Stimulated activated CD8-positive, alpha-beta memory T cell treated with anti-CD3 and anti-CD28 coated beads, Interleukin-15, amount 100 ng/mL, for 48 hours (primary cell): ENCODE data around the gene DYNC1LI1.

Experiments
- DNase-seq, 2 donors: peaks; one replicate each; pipeline ENCODE4 v3.0.0-alpha.2; 2020; ENCODE audit warnings: low read depth in 2 of 2

The DYNC1LI1 gene

DNA sequence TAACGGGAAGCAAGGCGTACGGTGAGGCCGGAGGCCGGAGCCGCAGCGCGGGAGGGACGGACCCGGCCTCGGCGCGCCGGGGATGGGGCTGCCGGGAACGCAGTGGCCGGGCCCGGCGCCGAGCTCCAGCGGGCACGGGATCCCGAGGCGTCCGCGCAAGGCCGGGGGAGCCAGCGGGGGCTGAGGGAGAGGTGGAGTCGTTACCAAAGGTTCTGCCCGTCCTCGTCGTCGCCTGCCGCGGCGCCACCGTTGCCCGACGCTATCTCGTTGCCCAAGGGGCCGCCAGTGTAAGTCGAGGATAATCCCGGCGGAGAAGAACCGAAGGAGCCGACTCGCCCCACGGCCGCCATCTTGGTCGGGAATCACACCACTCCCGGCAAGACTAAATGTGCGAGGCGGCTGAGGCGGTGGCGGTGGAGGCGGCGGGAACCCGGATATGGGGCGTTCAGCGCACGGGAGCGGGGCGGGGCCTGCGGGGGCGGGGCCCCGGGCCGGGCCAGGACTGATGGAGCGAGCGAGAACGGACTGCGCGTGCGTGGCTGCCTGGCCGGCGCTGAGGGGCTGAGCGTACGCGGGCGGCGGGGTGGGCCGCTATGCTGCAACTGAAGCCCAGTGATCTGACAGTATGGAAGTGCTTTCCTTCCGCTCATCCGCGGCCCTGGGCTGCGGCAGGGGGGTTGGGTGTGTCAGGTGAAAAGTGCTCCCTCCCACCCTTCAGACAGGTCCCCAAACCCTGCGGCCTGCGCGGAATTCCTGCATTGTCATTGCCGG is at the start of gene DYNC1LI1:
DYNC1LI1 (minus strand) TSS at position 438 of the 771 bp plus-strand sequence; CDS start at position 350, 88 bp downstream.
- DNase-seq = peak; percentile 93 to 95

DNA sequence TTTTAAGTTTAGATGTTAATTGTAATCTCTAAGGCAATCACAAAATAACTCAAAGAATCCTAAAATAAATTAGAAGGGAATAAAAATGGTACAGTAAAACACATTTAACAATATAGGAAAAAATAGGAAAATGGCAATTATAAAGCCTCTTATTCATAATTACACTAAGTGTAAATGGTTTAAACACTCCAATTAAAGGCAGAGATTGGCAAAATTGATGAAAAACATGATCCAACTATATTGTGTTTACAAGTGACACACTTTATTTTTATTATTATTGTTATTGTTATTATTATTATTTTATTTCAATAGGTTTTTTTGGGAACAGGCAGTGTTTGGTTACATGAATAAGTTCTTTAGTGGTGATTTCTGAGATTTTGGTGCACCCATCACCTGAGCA is 48.7 kb upstream of the DYNC1LI1 start:
- no peak for DNase-seq

- no peak for DNase-seq
Observed at GRCh38 chr3:32616267-32616962, 45.8 kb upstream of the DYNC1LI1 start.

DNA sequence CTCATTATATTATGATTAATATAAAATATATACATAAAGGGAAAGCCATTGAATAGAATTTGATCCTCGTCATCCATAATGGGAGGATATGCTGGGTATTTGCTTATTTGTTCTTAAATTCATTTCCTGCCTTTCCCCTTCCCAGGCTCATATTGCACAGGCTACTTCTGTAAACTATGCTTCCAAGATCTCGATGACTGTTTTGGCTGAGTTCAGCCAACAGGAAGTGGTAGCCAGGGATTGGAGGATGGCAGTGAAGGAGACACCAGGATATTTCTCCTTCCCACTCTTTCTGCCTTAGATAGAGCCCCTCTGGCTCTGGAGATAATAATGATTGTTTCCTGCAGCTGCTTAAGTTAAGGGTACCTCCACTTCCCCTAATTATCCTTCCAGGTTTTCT is 44.3 kb upstream of the DYNC1LI1 start:
- DNase-seq = no peak

- DNase-seq = no peak
Observed at GRCh38 chr3:32613183-32613582, 42.5 kb upstream of the DYNC1LI1 start.

- DNase-seq = no peak
Observed at GRCh38 chr3:32612547-32612946, 41.9 kb upstream of the DYNC1LI1 start.

DNA sequence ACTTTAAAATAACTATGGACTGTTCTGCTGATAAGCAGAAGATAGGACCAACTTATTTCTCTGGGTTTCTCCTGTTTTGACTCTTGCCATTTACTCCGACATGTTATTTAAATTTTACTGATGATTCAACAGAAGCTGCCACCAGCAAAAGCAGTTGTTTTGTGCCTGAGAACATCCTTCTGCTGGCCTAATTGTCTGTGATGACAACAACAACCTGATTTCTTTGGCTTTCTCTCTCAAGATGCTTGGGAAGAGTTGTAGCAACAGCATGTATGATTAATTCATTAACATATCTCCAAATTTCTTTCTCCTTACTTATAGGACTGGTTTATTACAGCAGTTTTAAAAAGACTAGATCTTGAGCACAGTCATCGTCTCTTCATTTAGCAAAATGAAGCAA is 36.9 kb upstream of the DYNC1LI1 start:
- no peak for DNase-seq

DNA sequence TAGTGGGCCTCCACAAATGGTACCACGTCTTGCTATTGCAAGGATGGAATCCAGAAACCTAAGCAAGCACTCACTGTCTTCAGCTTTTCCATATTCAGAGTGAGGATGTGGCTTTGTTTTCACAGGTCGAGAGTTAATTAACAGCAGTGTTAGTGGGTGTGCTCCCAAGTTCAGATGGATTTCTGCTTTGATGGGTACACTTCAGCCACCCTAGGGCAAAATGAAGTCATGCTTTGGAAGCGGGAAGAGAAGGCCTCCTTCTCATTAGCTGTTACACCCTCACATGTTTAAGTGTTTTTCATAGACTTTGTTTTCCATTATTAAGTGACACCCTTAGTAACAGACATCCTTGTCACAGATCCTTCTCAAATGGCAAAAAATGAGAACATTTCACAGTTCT is 36.3 kb upstream of the DYNC1LI1 start:
- no peak for DNase-seq

DNA sequence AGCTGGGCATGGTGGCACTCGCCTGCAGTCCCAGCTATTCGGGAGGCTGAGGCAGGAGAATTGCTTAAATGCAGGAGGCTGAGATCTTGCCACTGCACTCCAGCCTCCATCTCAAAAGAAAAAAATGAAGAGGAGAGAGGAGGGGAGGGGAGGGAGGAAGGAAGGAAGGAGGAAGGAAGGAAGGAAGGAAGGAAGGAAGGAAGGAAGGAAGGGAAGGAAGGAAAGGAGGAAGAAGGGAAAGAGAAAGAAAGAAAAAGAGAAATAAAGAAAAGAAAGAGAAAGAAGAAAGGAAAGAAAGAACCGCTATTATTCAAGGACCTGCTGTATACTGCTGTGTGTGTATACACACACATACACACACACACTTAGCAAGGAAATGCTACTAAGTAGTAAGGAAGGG is 35.6 kb upstream of the DYNC1LI1 start:
- no peak for DNase-seq

- DNase-seq = no peak
Observed at GRCh38 chr3:32603064-32603463, 32.4 kb upstream of the DYNC1LI1 start.

GRCh38 chr3:32602206-32602605 is 31.5 kb upstream of the DYNC1LI1 start:
- DNase-seq = no peak

- no peak for DNase-seq
Observed at GRCh38 chr3:32601722-32602121, 31.1 kb upstream of the DYNC1LI1 start.

DNA sequence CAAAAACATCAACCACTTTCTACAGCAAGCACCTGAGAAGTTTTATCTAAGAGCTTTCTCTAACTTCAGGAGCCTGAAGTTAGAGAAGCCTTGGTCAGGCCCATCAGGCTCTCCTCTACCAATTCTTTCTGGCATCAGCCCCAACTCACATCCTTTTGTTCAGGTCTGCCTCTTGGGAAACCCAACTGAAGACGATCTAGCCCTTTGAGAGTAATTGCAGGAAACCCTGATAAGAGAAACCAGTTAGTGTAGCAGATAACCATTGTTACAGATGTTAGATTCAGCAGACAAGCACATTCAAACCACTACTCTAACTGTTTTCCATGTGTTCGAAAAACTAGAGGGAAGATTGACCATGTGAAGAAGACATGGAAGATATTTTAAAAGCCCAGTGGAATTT is 27.0 kb upstream of the DYNC1LI1 start:
- DNase-seq = no peak

DNA sequence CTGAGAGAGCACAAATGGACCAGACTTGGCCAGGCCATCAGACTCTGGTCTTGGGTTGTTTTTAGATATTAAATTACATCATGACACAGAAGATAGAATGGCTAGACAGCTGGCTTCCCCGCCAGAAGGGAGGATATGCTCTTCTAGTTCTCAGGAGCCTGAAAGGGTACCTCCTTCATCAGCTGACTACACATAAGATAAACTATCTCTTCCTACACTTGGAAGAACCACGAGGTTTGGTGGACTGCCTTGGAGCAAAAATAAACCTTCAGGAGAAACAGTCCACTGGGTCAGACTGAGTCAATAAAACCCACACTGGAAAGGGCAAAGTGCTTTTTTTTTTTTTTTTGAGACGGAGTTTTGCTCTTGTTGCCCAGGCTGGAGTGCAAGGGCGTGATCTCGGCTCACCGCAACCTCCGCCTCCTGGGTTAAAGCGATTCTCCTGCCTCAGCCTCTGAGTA is 26.3 kb upstream of the DYNC1LI1 start:
- no peak for DNase-seq

GRCh38 chr3:32596282-32596908 is 25.7 kb upstream of the DYNC1LI1 start:
- DNase-seq = no peak

DNA sequence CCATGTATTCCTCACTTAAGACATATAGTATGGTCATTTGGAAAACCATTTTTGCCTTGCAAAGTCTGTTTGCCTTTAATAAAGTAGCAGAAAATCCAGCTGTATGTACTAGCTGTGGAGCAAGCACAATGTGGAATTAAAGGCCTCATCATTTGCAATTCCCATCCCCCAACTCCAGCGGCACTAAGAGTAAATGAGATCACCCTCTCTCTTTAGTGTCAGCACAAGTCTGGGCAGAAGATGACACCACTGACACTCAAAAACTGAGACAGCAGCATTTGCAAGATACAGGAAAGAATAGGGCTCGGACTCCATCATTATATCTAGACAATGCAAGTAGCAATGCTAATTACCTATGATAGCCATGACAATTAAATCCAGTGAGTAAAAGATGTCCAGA is 24.7 kb upstream of the DYNC1LI1 start:
- DNase-seq = no peak

- DNase-seq = no peak
Observed at GRCh38 chr3:32593903-32594525, 23.4 kb upstream of the DYNC1LI1 start.

DNA sequence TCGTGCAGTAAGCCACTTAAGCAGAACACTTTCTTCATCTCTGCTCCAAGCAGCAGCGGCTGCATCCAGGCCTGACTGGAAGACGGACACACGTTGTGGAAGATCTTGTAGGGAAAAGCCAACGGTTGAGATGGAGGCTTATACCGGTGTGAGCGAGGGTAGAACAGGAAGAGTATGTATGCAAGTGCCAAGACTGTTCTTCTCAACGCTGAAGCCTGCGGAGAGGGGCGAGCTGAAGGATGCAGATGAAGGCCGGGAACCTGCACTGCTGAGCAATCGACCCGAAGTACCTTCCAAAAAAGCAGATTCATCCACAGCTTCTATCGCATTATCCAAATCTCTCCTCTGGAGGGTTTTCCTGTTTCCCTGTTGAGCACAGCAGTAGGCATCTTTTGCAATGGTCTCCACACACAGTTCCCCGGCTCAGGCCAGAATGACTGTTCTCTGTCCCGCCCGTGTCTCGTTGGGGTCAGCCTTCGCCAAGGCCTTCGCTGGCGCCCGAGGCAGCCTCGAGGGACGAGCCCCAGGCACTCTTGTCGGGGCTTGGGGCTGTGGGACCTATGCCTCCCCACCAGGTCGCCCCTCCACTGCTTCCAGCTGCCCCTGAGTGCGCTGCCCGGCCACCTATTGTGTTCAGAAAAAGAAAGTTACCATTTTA is 22.2 kb upstream of the DYNC1LI1 start:
- DNase-seq = no peak

GRCh38 chr3:32592011-32592410 is 21.4 kb upstream of the DYNC1LI1 start:
- DNase-seq = no peak

DNA sequence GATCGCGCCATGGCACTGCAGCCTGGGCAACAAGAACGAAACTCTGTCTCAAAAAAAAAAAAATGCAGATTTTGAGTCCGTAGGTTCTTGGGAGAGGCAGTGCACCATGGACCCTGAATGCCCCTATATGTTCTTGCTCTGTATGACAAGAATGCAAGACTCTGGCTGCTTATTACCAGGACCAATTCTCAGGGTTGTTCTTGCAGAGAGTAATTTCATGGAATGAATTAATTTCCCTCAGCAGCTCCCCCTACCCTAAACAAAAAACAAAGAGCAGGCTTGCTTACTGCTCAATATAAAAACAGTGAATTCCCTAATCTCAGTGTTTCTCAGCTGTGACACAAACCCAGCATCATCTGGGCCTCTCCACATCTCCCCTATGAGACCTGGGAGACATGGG is 20.5 kb upstream of the DYNC1LI1 start:
- DNase-seq = no peak

- no peak for DNase-seq
Observed at GRCh38 chr3:32586356-32586755, 15.7 kb upstream of the DYNC1LI1 start.

DNA sequence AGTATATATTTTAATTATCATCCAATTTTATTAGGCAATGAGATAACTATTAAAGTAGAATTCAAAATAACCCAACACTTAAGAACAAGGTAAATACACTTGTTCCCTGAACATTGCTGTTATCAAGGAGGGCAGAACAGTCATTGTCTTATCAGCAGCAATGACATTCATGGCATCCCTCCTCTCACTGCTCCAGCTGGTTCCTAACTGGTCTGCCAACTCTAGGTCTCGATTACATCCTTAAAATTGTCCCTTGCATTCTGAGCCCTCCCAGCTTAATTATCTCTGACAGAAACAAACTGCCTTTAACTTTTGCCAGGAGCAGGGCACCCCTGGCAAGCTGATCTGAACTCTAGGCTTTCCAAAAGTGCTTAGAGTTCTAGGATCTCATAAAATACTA is 14.0 kb upstream of the DYNC1LI1 start:
- DNase-seq = no peak
